IgD-negative memory B cell (primary cell): Measurements from ENCODE around the gene HTR3C. TPM values are rescaled to one million over a fixed set of nuclear protein-coding genes. Genes with fewer than 3 reads are reported as not detected.
"Not testable (repeated sequence)": the region's sequence is repeated elsewhere in the genome, so short reads cannot be mapped to it uniquely, and the experiment has no call there.

ENCODE experiments used
- H3K27ac Mint-ChIP-seq, 3 donors: one replicate each; pipeline ENCODE4 v1.8.0; 2020 to 2022; ENCODE audit warnings: mild to moderate bottlenecking in 3 of 3, mixed read lengths in 3 of 3, moderate library complexity in 1 of 3
- H3K27me3 Mint-ChIP-seq: one replicate; pipeline ENCODE4 v1.8.0; 2021; ENCODE audit warnings: mixed read lengths
- H3K36me3 Mint-ChIP-seq: one replicate; pipeline ENCODE4 v1.8.0; 2020; ENCODE audit warnings: mild to moderate bottlenecking, mixed read lengths
- H3K4me1 Mint-ChIP-seq, 3 donors: one replicate each; pipeline ENCODE4 v1.8.0; 2020 to 2022; ENCODE audit warnings: mixed read lengths in 3 of 3, mild to moderate bottlenecking in 1 of 3
- H3K4me3 Mint-ChIP-seq, 4 donors: one replicate each; pipeline ENCODE4 v1.8.0; 2020 to 2022; ENCODE audit warnings: mild to moderate bottlenecking in 4 of 4, mixed read lengths in 4 of 4, moderate library complexity in 3 of 4
- H3K9me3 Mint-ChIP-seq, 3 donors: one replicate each; pipeline ENCODE4 v1.8.0; 2020 to 2021; ENCODE audit warnings: mixed read lengths in 3 of 3, mild to moderate bottlenecking in 1 of 3
- polyA plus RNA-seq: library from polyadenylated mRNA; unstranded; fragments of 300-500 nt; fragmentation: Illumina TruSeq; gene quantifications from one replicate; pipeline ENCODE4 v1.2.3, GENCODE V29; 2021

Gene HTR3C
- polyA plus RNA-seq, result not detected

- peaks cover 2% of the 10 kb centered on the region for H3K27me3 Mint-ChIP-seq
- peaks cover 0 to 2% (median 0%) of the 10 kb centered on the region in 3 donors for H3K4me1 Mint-ChIP-seq
- no peaks in the 10 kb centered on the region for H3K9me3 Mint-ChIP-seq
- peak within 1 kb of the TSS in 1 of 3 donors; percentile 14 for H3K27ac Mint-ChIP-seq
- no peak within 1 kb of the TSS for H3K4me3 Mint-ChIP-seq
- H3K36me3 Mint-ChIP-seq, result no peaks in the 10 kb centered on the region
Measured at GRCh38 chr3:184052767-184053166, at the start of gene HTR3C. Gene HTR3C, plus strand, starts transcription at chr3:184053047. Its CDS starts 34 bp downstream, at chr3:184053081.

DNA sequence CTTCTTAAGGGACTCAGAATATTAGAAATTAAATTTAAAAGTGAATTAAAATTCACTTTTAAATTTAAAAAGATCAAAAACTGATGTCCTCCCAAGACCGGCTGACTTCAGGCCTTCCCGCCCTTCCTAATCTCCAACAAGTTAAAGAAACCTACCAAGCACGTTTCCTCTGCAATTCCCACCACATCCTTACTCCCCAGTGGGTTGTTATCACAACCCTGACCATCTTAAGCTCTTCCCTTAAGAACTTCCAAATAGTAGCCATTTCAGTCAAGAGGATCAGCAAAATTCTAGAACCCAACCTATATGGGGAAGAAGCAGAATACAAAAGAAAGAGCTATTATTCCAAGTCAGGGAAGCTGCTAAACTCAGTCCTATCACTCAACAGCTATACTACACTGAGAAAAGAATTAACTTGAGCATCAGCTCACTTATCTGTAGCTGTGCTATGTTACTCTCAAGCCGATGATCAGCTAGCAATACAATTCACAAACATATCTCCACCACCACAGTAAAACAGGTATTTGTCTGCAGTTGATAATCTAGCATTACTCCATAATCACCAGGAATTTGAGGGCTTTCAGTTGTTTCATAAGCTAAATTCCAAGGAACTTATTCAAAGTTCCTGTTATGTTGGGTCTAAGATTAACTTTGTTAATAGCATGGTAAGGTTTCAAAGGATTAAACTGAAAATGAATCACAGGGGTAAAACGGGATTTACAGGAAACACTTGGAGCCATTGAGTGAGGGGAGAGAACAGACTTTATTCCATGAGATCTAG is 49.5 kb upstream of the HTR3C start:
- no peaks in the 10 kb centered on the region for H3K27me3 Mint-ChIP-seq
- H3K4me3 Mint-ChIP-seq, result no peak overlapping the region
- no peaks in the 10 kb centered on the region for H3K9me3 Mint-ChIP-seq
- H3K36me3 Mint-ChIP-seq, result no peaks in the 10 kb centered on the region
- H3K4me1 Mint-ChIP-seq, result peaks cover 20 to 25% (median 21%) of the 10 kb centered on the region in 3 donors
- peak overlapping the region in 1 of 3 donors; percentile 54 for H3K27ac Mint-ChIP-seq

DNA sequence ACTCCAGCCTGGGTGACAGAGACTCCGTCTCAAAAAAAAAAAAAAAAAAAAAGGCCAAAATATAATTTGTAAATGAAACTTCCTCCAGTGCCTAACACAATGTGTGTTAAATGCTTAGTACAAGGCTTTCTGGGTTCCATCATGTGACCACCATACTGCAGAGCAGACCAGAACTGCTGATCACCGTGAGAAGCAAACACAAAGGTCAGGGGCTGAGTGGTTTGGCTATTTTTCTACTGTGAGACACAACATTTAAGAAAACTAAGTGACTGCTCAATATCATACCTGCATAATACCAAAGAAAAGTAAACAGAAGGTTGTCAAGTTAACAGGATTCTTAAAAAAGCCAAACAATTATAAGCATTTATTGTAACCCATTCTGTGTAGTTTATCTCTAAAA is 48.4 kb upstream of the HTR3C start:
- no peaks in the 10 kb centered on the region for H3K9me3 Mint-ChIP-seq

DNA sequence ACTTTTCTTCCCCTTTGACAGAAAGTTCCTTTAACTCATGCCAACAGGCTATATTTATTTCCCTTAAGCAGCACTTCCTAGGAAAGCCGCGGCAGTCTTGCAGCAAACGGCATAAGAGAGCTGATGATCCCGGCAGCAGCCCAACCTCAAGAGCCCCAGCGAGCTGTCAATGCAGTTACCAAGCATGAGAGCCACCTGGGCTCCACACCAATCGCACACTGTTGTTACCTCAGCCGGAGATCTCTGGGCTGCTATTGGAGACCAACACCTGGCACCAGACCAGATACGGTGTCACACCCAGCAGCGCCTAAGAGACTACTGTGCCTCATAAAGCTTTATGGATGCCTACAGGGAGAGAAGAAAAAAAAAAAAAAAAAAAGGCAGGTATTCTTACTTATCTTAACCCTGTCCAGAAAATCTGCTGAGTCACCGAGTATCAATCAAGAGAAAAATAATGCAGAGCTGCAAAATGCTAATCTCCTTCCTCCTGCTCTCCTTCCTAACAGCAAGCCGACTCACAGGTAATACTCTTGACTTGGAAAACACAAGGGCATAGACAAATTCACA is 46.8 kb upstream of the HTR3C start:
- Mint-ChIP-seq H3K9me3 (no peaks in the 10 kb centered on the region), H3K27ac (peak overlapping the region in 1 of 3 donors; percentile 63), H3K4me3 (peak overlapping the region; percentile 9 to 85 (median 46)), H3K27me3 (no peaks in the 10 kb centered on the region), H3K36me3 (peaks cover 1% of the 10 kb centered on the region), H3K4me1 (peaks cover 21 to 26% (median 23%) of the 10 kb centered on the region in 3 donors)

More for the DNA sequence above, 48.4 kb upstream of the HTR3C start:
- Mint-ChIP-seq H3K4me1 (peaks cover 20 to 26% (median 21%) of the 10 kb centered on the region in 3 donors), H3K36me3 (no peaks in the 10 kb centered on the region), H3K4me3 (no peak overlapping the region), H3K27me3 (no peaks in the 10 kb centered on the region), H3K27ac (no peak overlapping the region)

GRCh38 chr3:184007143-184007813 is 45.6 kb upstream of the HTR3C start:
- peaks cover 21 to 26% (median 24%) of the 10 kb centered on the region in 3 donors for H3K4me1 Mint-ChIP-seq
- peak overlapping the region in 3 of 4 donors; percentile 16 to 75 (median 23) for H3K4me3 Mint-ChIP-seq
- H3K27me3 Mint-ChIP-seq, H3K9me3 Mint-ChIP-seq, H3K36me3 Mint-ChIP-seq: not testable (repeated sequence)
- peak overlapping the region in 1 of 3 donors; percentile 62 for H3K27ac Mint-ChIP-seq

DNA sequence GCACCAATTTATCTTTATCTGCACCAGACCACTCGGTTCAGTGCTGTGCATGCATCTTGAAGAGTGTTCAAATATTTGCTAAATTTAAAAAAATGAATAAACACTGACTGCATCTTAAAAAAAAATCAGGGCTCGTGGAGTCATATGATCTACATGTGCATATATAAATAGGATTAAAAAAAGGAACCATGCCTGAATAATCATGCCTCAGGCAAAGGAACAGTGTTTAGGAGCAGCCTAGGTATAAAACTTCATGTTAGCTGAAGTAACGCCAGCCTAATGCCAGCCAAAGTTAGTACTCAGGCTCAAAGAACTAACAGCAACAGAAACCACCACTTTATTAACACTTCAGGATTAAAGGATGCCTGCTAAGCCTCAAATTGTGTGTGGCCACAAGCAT is 44.7 kb upstream of the HTR3C start:
- H3K9me3 Mint-ChIP-seq, result no peaks in the 10 kb centered on the region
- peak overlapping the region in 2 of 3 donors; percentile 8 to 11 for H3K27ac Mint-ChIP-seq
- peak overlapping the region in 3 of 4 donors; percentile 8 to 75 (median 41) for H3K4me3 Mint-ChIP-seq

DNA sequence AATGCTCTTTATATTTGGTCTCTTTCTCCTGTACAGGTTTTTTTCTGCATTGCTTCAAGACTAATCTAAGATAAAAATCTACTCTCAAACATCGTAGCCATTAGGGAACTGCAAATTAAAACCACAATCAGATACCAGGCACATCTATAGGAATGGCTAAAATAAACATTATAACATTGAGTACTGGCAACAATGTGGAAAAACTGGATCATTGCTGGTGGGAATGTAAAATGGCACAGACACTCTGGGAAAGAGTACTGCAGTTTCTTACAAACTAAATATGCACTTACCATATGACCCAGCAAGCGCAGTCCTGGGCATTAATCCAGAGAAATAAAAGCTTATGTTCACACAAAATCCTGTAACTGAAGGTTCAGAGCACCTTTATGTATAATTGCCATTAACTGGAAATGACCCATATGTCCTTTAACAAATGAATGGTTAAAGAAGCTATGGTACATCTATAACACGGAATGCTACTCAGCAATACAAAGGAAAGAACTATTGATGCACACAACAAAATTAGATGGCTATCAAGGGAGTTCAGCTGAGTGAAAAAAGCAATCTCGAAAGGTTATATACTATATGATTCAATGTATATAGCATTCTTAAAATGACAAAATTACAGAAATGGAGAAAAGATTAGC is 41.5 kb upstream of the HTR3C start:
- H3K27ac Mint-ChIP-seq, result peak overlapping the region in 1 of 3 donors; percentile 6
- peaks cover 5% of the 10 kb centered on the region for H3K36me3 Mint-ChIP-seq

More for the DNA sequence above, 44.7 kb upstream of the HTR3C start:
- H3K27me3 Mint-ChIP-seq, result no peaks in the 10 kb centered on the region
- peaks cover 21 to 26% (median 24%) of the 10 kb centered on the region in 3 donors for H3K4me1 Mint-ChIP-seq
- H3K36me3 Mint-ChIP-seq, result peaks cover 1% of the 10 kb centered on the region

DNA sequence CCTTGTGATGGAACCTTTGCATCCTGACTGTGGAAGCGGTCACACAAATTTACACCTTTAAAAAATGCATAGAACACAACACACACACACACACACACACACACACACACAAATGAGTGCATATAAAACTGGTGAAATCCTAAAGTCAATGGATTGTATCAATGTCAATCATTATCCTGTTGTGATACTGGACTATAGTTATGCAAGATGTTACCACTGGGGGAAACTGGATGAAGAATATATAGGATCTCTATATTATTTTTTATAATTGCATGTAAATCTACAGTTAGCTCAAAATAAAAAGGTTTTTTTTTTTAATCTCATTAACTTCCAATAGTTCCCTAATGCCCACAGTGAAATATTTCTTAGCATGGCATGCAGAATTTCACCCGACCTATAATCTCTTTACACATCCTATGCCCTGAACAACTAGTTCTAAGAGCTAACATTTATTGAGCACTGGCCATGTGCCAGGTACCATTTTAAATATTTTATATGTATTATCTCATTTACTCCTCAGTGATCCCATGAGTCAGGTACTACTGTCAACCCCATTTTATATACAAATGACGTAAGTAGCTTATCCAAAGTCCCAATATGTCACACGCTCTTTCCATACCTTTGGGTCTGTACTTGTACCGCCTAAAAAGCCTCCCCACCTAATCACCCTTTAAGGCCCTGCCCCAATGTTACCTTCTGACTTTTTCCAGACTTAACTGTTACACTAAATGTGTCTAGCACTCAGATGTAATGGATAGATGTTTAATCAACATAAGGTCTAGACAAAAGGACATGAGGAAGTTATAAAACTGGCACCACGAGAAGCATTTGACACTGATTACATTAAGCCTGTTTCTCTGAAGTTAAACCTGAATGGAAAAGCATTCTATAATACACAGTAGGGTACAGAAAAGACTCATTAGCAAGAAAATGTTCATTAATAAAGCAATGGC is 40.6 kb upstream of the HTR3C start:
- H3K4me3 Mint-ChIP-seq, result no peak overlapping the region
- no peaks in the 10 kb centered on the region for H3K9me3 Mint-ChIP-seq
- no peaks in the 10 kb centered on the region for H3K27me3 Mint-ChIP-seq
- H3K36me3 Mint-ChIP-seq, result peaks cover 5% of the 10 kb centered on the region
- H3K27ac Mint-ChIP-seq, result no peak overlapping the region
- peaks cover 11 to 16% (median 14%) of the 10 kb centered on the region in 3 donors for H3K4me1 Mint-ChIP-seq

More for the DNA sequence above, 41.5 kb upstream of the HTR3C start:
- Mint-ChIP-seq H3K9me3 (no peaks in the 10 kb centered on the region), H3K4me3 (no peak overlapping the region), H3K4me1 (peaks cover 18 to 20% (median 18%) of the 10 kb centered on the region in 3 donors), H3K27me3 (no peaks in the 10 kb centered on the region)

- Mint-ChIP-seq H3K36me3 (peaks cover 5% of the 10 kb centered on the region), H3K27me3 (peaks cover 5% of the 10 kb centered on the region), H3K4me1 (peaks cover 7 to 11% (median 10%) of the 10 kb centered on the region in 3 donors), H3K9me3 (no peaks in the 10 kb centered on the region), H3K27ac (peak overlapping the region in 1 of 3 donors; percentile 18), H3K4me3 (peak overlapping the region in 3 of 4 donors; percentile 1 to 100 (median 28))
Measured at GRCh38 chr3:184015381-184016019, 37.3 kb upstream of the HTR3C start.

- H3K27ac Mint-ChIP-seq, result peak overlapping the region in 1 of 3 donors; percentile 15
- peaks cover 7 to 11% (median 8%) of the 10 kb centered on the region in 3 donors for H3K4me1 Mint-ChIP-seq
Measured at GRCh38 chr3:184016169-184016570, 36.7 kb upstream of the HTR3C start.

GRCh38 chr3:184016811-184017671 is 35.8 kb upstream of the HTR3C start:
- H3K36me3 Mint-ChIP-seq, result peaks cover 3% of the 10 kb centered on the region
- H3K27ac Mint-ChIP-seq, result peak overlapping the region in 2 of 3 donors; percentile 89 to 93
- H3K4me1 Mint-ChIP-seq, result peaks cover 7 to 11% (median 8%) of the 10 kb centered on the region in 3 donors
- peak overlapping the region; percentile 99 to 100 (median 100) for H3K4me3 Mint-ChIP-seq
- H3K9me3 Mint-ChIP-seq, result no peaks in the 10 kb centered on the region
- peaks cover 6% of the 10 kb centered on the region for H3K27me3 Mint-ChIP-seq

More at GRCh38 chr3:184016169-184016570, 36.7 kb upstream of the HTR3C start:
- Mint-ChIP-seq H3K36me3 (peaks cover 3% of the 10 kb centered on the region), H3K9me3 (no peaks in the 10 kb centered on the region), H3K4me3 (peak overlapping the region; percentile 51 to 100 (median 76)), H3K27me3 (peaks cover 5% of the 10 kb centered on the region)

DNA sequence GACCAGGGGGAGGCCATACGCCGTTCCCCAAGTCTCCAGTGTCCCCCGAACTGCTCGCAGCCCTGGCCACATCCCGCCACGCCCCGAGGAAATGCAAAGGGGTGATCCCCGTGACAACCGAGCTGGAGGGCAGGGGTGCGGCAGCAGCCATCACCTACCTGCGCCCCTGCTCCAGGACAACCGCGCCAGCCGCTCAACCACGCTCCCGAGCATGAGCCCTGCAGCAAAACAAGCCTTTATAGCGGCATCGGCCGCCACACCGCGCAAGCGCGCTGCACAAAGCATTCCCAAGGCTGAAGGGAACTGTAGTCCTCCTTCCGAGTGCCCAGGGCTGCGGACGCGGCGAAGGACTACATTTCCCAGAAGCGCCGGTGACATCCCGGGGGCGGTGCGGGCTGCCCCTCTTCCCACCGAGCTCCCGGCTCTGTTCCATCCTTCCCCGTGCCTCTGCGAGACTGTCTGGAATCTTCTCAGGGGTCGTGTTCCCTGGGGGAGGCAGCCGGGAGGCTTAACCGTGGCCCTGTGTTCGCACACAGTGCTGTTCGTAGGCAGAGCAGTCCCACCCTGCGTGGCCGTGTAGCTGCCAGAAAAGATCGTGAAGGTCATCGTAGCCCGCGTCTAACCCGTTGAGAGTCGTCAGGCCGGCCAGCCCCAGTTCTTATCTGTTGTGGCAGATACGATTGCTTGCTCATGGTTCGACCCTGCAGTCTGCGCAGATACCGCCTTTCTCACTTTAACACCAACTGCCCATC is 35.0 kb upstream of the HTR3C start, which contains the start of gene ABCC5:
ABCC5 (minus strand) TSS at position 213 of the 752 bp plus-strand sequence. CDS start 3,492 bp downstream, outside the sequence.
- peak within 1 kb of the TSS in 2 of 3 donors; percentile 89 to 93 for H3K27ac Mint-ChIP-seq
- peak within 1 kb of the TSS; percentile 99 to 100 (median 100) for H3K4me3 Mint-ChIP-seq
- H3K36me3 Mint-ChIP-seq, result peaks cover 3% of the 10 kb centered on the region
- H3K4me1 Mint-ChIP-seq, result peaks cover 7 to 11% (median 8%) of the 10 kb centered on the region in 3 donors
- H3K9me3 Mint-ChIP-seq, result no peaks in the 10 kb centered on the region
- peaks cover 6% of the 10 kb centered on the region for H3K27me3 Mint-ChIP-seq
